Stimulated activated CD8-positive, alpha-beta memory T cell treated with anti-CD3 and anti-CD28 coated beads, Interleukin-2, amount 100 ng/mL, for 1 hour (primary cell): ENCODE results near the gene BTNL8.

Source experiments
- DNase-seq, 2 donors: peaks; one replicate each; pipeline ENCODE4 v3.0.0-alpha.2; 2020; ENCODE audit warnings: low read depth in 2 of 2

The BTNL8 gene, protein sequence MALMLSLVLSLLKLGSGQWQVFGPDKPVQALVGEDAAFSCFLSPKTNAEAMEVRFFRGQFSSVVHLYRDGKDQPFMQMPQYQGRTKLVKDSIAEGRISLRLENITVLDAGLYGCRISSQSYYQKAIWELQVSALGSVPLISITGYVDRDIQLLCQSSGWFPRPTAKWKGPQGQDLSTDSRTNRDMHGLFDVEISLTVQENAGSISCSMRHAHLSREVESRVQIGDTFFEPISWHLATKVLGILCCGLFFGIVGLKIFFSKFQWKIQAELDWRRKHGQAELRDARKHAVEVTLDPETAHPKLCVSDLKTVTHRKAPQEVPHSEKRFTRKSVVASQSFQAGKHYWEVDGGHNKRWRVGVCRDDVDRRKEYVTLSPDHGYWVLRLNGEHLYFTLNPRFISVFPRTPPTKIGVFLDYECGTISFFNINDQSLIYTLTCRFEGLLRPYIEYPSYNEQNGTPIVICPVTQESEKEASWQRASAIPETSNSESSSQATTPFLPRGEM

DNA sequence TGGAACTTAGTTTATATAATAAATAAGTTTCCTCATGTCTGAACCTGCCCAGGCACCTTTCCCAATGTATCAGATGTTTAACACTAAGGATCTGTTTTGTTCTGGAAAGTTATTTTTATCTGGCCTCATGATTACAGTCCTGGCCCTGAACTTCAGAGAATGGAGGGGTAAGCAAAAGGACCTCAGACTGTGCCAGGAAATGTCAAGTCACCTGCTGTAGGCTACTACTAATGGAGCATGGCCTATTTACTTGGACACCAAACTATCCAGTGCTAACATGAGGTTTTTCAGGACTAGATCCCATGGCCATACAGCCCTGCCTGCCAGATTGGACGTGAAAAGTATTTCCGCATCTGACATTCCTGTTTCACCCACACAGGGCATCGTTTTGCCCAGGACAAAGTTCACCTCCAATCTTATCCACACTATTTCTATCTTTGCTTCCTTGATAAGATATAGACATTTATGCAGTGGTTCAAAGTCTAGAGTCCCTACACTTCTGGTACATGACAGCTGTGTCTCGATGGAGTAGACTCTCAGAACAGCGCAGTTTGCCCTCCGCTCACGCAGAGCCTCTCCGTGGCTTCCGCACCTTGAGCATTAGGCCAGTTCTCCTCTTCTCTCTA, at the start of gene BTNL8:
BTNL8 (plus strand) TSS at position 539 of the 626 bp plus-strand sequence. CDS start 152 bp downstream, outside the sequence.
- DNase-seq = no peak

DNA sequence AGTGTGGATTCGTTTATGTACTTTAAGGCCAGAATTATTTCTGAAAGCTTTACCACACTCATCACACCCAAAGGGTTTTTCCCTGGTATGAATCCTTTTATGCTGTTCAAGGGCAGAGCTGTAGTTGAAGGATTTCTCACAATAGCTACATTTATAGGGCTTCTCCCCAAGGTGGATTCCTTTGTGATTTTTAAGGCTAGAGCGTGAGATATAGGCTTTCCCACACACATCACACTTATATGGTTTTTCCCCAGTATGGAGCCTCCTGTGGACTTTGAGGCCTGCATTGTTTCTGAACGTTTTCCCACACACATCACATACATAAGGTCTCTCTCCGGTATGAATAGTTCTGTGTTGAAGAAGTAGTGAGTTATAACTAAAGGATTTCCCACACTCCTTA, 49.1 kb upstream of the BTNL8 start:
- no peak for DNase-seq

DNA sequence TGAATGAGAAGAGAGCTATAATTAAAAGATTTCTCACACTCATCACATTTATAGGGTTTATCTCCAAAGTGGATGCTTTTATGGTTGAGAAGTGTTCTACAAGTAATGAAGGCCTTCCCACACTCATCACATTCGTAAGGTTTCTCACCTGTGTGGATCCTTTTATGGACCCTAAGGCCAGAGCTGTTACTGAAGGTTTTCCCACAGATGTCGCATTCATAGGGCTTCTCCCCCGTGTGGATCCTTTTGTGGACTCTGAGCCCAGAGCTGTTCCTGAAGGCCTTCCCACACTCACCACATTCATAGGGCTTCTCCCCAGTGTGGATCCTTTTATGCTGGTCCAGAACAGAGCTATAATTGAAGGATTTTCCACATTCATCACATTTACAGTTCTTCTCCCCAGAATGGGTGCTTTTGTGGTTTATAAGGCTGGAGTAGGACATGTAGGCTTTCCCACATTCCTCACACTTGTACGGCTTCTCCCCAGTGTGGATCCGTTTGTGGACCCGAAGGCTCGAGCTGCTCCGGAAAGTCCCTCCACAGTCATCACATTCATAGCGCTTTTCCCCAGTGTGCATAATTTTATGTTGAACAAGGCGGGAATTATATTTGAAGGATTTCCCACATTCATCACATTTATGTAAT, 48.4 kb upstream of the BTNL8 start:
- DNase-seq = no peak

DNA sequence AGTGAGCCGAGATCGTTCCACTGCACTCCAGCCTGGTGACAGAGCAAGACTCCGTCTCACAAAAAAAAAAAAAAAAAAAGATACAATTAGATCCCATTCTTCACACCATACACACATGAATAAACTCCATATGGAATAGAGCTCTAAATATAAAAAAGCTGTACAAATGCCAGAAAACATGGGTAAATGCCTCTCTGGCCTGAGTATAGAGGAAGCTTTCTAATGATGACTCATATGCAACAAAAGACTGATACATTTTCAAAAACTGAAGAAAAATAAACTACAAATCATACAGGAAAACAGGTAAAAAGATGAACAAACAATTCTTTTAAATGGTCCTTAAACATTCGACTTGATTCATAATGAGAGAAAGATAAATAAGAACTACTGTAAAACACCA, 46.5 kb upstream of the BTNL8 start:
- no peak for DNase-seq

DNA sequence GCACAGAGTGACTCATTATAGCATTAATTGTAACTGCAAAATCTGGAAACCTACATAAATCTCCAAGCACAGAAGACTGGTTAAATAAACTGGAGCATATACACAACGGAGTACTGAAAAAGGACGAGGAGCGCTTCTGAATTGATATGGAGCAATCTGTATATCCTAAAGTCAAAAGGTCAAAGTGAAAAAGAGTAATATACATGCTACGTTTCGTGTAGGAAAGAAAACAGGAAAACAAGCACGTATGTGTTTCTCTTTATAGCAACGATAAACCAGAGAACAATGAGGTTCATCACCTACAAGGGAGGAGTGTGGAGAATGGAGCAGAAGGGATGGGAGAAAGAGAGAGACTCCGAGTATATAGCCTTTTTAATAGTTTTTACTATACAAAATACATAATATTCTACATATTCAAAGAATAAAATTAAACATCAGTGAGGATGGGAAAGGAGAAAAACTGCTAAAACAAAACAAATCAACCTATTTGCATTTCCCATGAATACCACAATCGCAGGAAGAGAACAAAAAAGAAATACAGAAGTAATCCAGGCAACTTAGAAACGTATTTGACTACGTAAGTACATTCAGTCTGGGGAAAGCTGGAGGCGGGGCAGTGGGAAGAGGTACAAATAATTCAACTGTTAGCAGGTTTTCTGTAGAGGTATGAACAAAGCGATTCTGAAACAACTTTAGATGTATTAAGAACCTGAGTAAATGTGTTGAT, 45.7 kb upstream of the BTNL8 start:
- DNase-seq = no peak

DNA sequence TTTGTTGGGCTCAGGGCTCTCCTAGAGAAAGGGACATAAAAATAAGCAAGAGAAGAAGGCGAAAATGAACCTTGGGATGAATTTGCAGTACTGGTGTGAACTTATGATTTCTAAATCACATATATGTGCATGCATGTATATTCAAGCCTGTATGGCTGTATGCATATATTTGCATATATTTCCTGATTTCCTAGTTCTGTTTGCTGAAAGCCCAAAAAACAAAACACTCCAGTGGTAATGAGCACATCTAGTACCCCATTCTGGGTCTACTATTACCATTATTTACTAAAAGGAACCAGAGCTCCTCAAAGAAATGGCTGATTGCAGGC, 45.1 kb upstream of the BTNL8 start:
- DNase-seq = no peak

DNA sequence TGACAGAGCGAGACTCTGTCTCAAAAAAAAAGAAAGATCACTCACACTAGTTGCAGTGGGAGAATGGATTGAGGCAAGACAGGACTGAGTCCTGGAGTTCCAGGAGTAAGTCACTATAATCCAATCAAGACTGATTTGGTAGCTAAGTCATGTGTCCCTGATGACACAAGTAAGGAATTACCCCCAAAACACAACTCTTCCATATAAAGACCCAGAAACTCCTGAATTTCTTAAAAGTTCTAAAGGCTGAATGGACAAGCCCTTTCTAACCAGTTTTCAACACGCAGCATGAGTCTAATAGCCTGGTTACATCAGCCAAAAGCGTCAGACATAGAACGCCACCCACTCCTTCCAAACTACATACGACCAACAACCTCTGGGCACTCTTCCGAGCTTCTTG, 40.4 kb upstream of the BTNL8 start:
- no peak for DNase-seq

DNA sequence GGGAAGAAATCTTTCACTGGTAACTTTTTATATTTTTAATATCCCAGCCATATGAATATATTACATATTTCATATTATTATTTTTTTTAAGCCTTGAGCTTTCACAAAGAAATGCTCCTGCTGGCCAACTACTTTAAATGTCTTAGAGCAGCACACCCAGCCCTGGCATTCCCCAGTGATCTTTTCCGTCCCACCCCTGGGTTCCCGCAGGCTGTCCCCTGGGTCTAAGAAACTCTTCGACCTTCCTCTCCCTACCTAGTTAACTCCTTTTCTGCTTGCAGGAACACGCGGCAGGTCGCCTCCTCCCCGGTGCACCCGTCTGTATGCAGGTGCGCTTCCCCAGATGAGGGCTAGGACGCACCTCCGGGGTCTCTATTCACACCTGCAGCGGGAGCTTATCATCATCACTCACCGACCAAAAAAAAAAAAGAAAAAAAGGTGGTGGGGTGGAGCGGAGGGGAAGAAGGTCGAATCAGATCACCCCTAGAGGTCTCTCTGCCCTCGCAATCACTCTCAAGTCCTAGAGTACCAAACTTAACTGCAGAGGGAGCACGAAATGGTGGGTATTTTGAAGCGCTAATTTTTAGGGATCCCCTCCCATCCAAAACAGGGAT, 38.6 kb upstream of the BTNL8 start:
- peak in 1 of 2 donors; percentile 35 for DNase-seq

DNA sequence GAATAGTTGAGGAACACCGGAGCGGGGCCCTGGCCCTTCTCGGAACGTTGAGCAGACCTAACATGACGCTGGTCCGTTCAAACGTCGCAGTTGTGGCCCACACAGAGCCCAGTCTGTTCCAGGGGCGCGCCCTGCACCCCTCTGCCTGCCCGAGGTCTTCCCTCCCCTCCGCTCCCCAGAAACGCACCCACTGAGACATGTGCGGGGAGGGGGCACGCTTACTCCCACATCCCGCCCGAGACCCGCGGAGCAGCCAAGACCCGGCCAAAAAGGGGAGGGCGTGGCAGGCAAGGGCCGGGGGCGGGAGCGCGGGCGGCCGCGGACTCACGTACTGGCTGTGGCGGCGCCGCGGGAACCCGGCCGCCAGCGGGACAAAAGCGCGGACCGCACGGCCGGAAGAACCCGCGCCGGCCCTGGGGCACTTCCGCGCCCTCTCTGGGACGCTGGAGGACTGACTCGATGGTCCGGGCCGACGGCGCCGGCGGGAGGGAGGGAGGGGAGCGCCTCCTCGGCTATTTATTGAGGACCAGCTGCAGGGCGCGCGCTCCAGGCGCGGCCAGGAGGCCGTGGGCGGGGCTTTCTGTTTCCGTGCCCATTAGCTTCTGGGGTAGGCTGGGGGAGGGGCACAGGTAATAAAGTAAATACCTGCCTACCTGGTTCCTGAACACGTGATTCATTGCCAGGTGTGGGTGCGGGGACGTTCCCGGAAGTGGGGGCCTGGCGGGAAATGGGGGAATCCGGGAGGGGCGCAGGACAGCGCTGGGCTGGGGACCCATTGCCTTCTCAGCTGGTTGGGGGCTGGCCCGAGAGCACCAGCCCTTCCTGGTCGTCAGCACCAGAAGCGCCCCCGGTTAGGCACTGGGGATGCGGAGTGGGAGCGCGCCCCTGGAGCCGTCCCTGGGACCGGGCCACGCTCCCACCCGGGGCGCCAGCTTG, 37.8 kb upstream of the BTNL8 start, which contains the start of gene ZFP62:
ZFP62 (minus strand) TSS at position 390 of the 936 bp plus-strand sequence; CDS start at position 333, 57 bp downstream.
- DNase-seq = peak; percentile 72 to 78

DNA sequence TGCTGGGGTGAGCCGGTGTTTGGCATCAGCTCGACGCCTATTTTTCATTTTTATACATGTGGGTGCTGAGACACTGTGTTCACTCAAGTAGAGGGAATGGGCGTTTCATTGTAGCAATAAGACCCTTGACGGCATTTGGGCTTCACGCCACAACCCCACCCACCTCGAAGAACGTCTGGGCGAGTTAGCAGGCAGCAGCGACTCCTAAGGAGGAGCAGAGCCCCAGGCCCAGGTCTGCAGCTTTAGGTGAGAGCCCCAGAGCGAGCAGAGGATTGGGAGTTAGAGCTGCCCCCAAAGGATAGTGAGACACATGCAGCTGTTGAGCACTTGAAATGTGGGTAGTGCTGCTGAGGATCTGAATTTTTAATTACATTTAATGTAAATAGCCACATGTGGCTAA, 36.3 kb upstream of the BTNL8 start:
- DNase-seq = no peak

DNA sequence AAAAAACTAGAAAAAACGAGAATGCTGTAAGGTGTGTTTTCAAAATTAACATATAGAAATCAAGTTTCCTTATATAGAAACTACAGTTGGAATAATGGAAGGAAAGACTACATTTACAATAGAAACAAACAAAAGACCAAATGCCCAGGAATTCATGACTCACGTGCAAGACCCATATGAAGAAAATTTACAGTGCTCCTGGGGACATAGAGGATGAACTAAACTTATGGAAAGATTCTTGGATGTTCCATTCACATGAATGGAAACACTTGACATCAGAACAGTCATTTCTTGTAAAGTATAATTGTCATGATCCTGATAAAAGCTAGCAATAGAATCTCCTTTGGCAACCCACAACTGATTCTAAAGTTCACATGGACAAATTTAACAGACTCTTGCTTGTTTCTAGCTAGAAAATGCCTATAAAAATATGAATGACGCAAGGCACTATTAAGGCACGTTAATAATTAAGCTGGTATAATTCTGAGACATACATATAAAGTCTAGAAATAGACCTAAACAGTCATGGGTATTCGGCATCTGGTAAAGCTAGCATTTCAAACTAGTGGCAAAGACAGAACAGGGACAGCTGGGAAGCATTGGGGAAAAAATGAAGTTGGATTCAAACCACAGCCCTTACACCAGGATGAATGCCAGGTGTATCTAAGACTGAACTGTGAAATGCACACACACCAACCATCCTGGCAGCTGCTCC, 32.8 kb upstream of the BTNL8 start:
- DNase-seq = no peak

DNA sequence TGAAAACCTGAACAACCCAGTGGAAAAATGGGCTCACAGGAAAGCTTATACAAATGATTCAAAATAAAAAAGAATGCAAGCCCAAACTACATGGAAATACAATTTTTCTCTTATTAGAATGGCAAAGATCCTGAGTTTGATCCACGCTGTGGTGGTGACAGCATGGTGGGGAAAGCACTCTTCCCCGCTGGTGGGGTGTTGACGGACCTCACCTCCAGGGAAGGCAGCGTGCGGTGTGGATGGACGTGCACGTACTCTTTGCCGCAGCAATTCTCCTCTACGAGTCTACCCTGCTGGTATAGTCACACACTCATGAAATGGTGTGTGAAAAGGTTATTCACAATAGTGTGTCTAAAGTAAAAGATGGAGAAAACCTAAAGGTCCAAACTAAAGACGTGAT, 32.0 kb upstream of the BTNL8 start:
- no peak for DNase-seq

DNA sequence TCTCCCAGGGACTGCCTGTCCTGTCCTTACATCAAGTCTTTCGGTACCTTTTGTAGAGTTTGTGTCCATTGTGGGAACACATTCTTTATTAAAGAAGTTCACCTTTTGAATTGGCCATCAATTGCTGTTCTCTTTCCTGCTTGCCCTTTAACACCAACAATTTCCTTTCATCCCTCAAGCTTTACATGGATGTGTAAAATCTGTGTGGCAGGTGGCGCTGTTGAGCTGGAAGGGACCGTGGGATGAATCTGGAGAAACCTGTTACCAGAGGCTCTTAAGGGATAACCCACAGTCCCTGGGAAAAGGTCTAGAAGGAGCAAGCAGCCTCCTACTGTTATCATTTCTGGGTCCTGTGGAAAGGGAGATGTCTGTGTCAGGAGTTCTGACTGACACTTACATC, 30.0 kb upstream of the BTNL8 start:
- peak in 1 of 2 donors; percentile 29 for DNase-seq

DNA sequence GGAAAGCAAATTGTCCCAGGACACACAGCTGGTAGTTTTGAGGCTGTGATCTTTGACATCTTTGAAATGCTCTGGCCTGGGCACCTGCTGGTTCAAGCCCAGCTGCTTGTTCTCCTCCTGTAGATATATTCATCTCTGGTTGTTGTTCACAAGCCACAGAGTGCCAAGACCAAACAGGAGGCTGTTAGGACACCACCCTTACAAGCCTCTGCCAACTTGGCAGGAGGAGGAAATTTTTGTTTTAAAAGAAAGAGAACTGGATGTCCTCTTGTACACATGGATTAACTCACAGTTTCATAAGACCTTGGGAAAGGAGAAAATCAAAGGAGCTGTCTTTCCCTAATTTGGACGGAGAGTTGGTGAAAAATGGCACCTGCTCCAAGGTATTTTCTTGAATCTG, 29.4 kb upstream of the BTNL8 start:
- DNase-seq = no peak

DNA sequence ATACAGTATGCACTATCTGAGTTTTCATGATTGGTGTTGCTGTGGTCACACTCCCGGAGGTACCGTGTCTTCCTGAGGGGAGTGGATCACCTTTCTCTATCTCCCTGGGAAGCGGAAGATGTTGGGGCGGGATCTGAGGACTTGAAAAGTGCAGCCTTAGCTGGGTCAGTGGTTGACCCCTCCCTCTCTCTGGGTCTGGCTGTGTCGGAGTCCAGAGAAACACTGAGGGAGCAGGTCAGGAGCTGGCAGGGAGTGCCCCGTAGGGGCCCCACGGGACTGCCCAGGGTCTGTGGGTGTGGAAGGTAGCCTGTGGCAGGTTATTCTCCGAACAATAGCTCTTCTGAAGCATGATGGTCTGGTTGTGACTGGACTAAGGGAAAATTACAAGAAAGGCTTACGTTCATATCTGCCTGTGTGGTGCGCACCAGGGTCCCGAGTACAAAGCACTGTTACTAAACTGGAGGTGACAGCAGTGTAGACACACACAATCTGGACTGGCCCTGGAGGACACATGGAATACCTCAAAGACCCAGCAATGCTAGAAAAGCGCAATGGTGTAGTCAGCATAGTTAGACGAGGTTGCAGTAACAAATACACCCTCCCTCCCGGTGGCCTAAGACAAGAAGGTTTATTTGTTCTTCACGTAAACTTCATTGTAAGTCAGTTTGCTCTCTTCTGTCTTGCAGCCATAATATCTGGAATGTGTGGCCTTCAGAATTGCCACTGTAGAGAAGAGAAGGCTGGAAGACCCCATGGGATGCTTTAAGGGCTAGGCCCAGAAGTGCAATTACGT, 28.5 kb upstream of the BTNL8 start:
- DNase-seq = no peak

DNA sequence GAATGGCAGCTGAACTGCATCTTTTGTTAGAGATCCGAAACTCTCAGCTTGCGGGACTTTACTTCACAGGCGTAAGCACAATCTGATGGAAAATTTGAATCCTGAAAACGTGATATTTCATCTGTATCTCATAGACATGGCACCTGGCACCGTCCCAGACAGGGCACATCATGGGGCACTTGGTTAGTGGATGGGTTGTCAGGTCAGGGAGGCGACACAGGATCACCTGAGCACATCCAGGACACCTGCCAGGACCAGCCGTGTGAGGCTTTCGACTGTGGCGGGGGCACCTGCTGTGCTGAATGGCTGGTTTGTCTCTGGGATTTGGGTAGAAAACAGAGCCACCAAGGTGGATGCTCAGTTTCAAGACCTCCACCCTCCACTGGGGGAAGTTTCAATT, 26.5 kb upstream of the BTNL8 start:
- DNase-seq = no peak

DNA sequence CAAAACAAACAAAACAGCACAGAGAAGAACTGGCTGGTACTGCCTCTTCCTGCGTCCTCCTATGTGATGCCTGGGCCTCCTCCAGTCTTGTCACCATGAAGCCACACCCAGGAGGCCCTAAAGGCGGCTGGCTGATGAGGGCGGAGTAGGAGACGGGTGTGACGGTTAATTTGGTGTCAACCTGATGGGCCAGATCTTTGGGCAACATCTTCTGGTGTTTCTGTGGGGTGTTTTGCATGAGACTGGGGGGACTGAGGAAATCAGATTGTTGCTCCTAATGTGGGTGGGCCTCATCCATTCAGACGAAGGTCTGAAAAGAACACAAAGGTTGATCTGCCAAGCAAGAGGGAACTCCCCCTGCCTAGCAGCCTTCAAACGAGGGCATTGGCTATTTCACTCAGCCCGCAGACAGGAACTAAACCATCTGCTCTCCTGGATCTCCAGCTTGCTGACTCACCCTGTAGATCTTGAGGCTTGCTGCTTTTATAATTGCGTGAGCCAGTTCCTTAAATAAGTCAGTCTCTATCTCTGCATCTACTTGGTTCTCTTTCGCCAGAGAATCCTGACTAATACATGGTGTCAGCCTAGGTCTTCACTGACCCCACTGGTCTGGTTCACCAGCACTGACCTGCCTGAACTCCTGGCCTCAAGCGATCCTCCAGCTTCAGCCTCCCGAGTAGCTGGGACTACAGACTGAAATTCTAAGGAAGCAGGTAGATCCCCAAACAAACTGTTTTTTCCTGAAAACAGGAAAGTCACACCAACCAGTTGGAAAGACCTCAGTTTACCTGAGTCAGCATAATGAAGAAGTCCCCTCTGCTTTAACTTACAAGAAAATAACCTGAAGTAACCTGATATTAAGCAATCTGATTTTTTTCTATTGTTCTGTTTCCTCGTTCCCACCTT, 25.1 kb upstream of the BTNL8 start:
- DNase-seq = no peak
